Activated T-helper 2 cell treated with anti-CD3 and anti-CD28 coated beads, Interferon-gamma antibody, Interleukin-2, Interleukin-4, amounts not matched to agents 10 μg/mL and 5 μg/mL and 100 μg/mL, durations not matched to agents 14 hours and 24 hours and 36 hours (primary cell): ENCODE measurements around the gene GCC1. TPM values are rescaled to one million over a fixed set of nuclear protein-coding genes. Genes with fewer than 3 reads are reported as not detected.
"Not testable (repeated sequence)": the region's sequence is repeated elsewhere in the genome, so short reads cannot be mapped to it uniquely, and the experiment has no call there.

ENCODE experiments used
- DNase-seq: peaks from one replicate; pipeline ENCODE4 v3.0.0; 2021; ENCODE audit warnings: low spot score
- H3K27ac Mint-ChIP-seq: one replicate; pipeline ENCODE4 v1.8.0; 2021; ENCODE audit warnings: mixed read lengths
- H3K27me3 Mint-ChIP-seq: one replicate; pipeline ENCODE4 v1.8.0; 2021; ENCODE audit warnings: low read depth, mixed read lengths
- H3K36me3 Mint-ChIP-seq: one replicate; pipeline ENCODE4 v1.8.0; 2021; ENCODE audit warnings: low read depth, mixed read lengths
- H3K4me1 Mint-ChIP-seq: one replicate; pipeline ENCODE4 v1.8.0; 2021; ENCODE audit warnings: low read depth, mixed read lengths
- H3K4me3 Mint-ChIP-seq: one replicate; pipeline ENCODE4 v1.8.0; 2021; ENCODE audit warnings: low read depth, mild to moderate bottlenecking, moderate library complexity, mixed read lengths
- H3K9me3 Mint-ChIP-seq: one replicate; pipeline ENCODE4 v1.8.0; 2021; ENCODE audit warnings: mixed read lengths
- intact Hi-C: fragments of 100-400 bp; cut with micrococcal nuclease; formaldehyde crosslinking; loops from one replicate; pipeline ENCODE4 v1.15.1; 2023
- total RNA-seq: library from RNA; stranded (reverse); gene quantifications from 2 replicates; pipeline ENCODE4 v1.2.3, GENCODE V29; 2022

The GCC1 gene
- total RNA-seq, 1 donor from 2014 or later: 15.1 TPM

DNA sequence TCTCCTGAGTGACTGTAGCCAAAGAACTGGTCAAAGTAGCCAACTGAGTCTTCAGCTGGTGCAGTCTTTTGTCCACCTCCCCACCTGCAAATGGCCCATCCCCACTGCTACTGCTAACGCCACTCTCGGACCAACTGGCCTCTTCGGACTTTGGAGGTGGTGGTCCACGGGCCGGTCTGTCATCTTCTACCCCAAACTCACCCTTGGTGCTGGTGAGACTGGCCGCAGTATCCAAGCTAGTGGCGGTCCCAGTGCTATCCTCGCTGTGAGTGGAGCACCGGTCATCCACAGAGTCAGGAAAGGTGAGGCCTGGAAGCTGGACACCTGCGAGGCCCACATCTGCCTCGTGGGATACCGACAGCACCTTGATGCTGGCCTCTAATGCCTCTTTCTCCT lies 750 bp downstream of the GCC1 start:
- Mint-ChIP-seq H3K27me3 (no peaks in the 10 kb centered on the region), H3K27ac (peak overlapping the region; percentile 87), H3K9me3 (no peaks in the 10 kb centered on the region), H3K36me3 (peaks cover 33% of the 10 kb centered on the region), H3K4me1 (peaks cover 45% of the 10 kb centered on the region), H3K4me3 (peak overlapping the region; percentile 92)
- intact Hi-C loops: loop anchor here (1.0 to 5.0 kb wide), 2 partner anchors 67 to 192 kb away; partner anchors contain the start of gene ZNF800
- no peak for DNase-seq

DNA sequence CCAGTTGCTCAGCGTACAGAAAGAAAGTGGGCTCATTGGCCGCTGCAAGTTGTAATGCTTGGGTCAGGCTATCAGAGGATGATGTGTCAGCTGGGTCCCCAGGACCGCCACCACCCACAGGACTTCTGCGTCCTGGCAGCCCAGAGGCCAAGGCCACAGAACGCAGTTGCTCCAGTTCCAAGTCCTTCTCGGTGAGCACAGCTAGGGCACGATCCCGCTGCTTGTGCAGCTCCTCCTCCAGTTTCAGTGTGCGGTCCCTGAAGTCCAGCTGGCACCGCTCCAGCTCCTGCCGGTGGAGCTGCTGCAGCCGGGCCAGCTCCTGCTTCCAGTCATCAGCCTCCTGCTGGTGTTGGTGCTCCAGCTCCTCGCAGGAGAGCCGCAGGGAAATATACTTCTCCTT lies 3.0 kb downstream of the GCC1 start:
- intact Hi-C loops: no loop called here
- Mint-ChIP-seq H3K27me3 (no peaks in the 10 kb centered on the region), H3K9me3 (no peaks in the 10 kb centered on the region), H3K4me3 (no peak overlapping the region), H3K27ac (no peak overlapping the region), H3K4me1 (peaks cover 39% of the 10 kb centered on the region), H3K36me3 (peaks cover 47% of the 10 kb centered on the region)
- no peak for DNase-seq

DNA sequence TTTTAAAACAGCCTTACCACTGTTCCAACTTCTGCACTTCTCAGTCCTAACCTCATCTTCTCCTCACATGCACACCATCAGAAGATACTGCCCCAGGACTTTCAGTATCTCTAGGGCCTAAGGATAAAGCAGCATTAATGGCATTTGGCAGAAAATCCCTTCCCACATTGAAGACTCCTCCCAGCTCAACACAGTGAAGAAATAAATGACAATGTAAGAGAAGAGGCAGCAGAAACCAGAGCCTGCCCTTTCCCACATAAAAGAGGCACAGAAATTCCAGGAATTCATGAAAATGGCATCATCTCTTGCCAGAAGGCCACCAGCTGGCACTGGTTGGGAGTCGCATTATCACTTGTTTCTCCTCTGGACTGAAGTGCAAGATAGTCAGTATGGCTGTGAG lies 3.7 kb downstream of the GCC1 start:
- no peak for DNase-seq
- H3K9me3 Mint-ChIP-seq: no peaks in the 10 kb centered on the region
- peaks cover 38% of the 10 kb centered on the region for H3K4me1 Mint-ChIP-seq
- peaks cover 47% of the 10 kb centered on the region for H3K36me3 Mint-ChIP-seq
- no peak overlapping the region for H3K27ac Mint-ChIP-seq
- H3K27me3 Mint-ChIP-seq: no peaks in the 10 kb centered on the region
- H3K4me3 Mint-ChIP-seq: no peak overlapping the region
- intact Hi-C loops: no loop called here

DNA sequence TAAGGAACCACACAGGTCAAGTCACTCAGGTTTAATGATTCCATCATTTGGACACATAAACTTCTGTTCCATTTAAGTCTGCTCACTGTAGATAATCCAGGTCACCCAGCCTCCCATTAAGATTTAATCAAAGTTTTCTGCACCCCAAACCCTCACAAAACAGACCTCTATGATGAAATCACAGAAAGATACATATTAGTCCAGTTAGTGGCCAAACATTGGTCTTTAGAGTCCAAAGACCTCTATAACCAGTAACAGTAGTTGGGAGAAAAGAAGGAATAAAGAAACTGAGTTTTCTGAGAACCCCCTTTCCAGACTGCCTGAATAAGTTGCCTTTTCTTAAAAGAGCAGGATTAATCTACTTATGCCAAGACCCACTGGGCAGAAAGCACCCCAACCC lies 4.8 kb downstream of the GCC1 start:
- no peak for DNase-seq
- Mint-ChIP-seq H3K27me3 (no peaks in the 10 kb centered on the region), H3K36me3 (peaks cover 47% of the 10 kb centered on the region), H3K9me3 (no peaks in the 10 kb centered on the region), H3K4me3 (no peak overlapping the region), H3K4me1 (peaks cover 29% of the 10 kb centered on the region), H3K27ac (no peak overlapping the region)
- intact Hi-C loops: no loop called here

DNA sequence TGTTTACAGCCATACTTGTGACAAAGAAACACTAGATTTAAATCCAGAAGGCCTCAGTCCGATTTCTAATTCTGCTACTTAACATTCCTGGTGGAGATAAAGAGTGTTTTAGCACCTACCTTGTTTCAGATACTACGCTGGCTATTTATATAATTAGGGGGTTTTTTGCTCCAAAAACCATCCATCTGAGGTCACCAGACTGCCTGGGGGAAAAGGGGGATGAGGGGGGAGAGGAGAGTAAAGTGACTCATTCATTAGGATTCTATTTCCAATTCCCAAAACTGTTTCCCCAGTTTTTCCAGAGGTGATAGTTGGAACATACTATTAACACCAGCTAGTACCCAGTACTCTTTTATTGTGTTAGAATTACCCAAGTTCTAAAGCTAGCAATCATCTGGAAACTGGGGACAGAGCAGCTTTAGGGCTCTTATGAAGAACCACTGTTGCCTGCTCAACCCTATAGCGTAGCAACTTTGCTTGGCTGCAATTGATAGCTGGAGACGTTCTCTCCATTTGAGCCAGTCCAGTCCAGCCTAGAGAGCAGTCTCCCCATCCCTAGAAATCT lies 6.6 kb downstream of the GCC1 start:
- DNase-seq: no peak
- H3K27me3 Mint-ChIP-seq: no peaks in the 10 kb centered on the region
- no peak overlapping the region for H3K27ac Mint-ChIP-seq
- intact Hi-C loops: no loop called here
- H3K4me1 Mint-ChIP-seq: peaks cover 18% of the 10 kb centered on the region
- H3K36me3 Mint-ChIP-seq: peaks cover 45% of the 10 kb centered on the region
- H3K4me3 Mint-ChIP-seq: no peak overlapping the region
- H3K9me3 Mint-ChIP-seq: no peaks in the 10 kb centered on the region

DNA sequence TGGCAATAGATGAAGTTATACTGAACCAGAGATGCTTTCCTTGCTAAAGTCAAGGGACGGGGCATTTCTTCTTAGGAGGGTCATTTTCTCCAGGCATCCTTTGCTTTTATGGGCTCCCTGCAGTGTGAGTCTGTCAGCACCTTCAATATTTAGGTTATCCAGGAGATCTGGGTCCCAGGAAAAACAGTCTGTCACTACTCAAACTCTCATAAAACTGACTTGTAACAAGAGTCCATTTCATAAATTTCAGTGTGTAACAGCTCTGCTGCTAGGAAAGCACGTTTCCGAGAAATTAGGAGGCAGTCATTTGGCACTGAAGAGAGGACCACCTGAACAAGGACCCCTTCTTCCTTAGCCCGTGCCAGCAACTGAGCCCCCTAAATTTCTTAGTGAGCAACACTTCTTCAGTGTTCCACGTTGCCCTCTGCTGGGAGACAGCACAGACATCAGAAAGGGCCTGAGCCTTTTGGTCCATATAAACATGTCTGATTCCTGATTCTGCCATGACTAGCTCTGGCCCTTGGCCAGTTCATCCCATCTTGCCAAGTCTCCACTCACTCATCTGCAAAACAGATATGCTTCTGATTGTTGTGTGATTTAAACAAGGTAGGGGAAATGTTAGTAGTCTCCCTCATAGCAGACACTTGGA lies 7.2 kb downstream of the GCC1 start:
- DNase-seq: no peak
- Mint-ChIP-seq H3K27me3 (no peaks in the 10 kb centered on the region), H3K9me3 (no peaks in the 10 kb centered on the region), H3K4me1 (peaks cover 13% of the 10 kb centered on the region), H3K4me3 (no peak overlapping the region), H3K36me3 (peaks cover 40% of the 10 kb centered on the region), H3K27ac (no peak overlapping the region)
- intact Hi-C loops: no loop called here

DNA sequence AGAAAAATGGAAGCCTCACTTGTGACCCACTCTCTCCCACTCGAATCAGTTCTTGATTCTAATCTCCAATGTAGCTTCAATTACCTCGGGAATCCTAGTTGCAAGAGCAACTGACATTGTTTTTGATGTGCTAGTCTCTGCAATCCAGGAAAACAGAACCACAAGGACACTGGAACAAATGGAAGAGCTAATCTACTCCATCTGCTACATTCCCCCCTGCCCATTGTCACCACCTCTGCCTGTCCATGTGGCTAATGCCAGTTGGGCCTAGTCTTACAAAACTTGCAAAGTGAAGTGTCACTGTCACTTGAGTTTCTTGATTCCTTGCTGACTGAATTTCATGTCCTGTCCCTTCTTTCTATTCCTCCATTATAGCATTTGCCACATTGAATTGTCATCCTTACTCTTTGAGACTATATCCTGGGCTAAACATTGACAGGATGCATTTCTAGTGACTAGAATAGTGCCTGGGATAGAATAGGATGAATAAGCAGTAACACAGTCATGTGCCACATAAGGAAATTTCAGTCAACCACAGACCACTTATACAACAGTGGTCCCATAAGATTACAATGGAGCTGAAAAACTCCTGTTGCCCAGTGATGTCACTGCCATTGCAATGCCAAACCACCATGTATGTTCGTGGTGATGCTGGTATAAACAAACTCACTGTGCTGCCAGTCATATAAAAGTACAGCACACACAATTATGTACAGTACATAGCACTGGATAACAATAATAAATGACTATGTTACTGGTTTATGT lies 13.5 kb downstream of the GCC1 start:
- no peaks in the 10 kb centered on the region for H3K36me3 Mint-ChIP-seq
- no peaks in the 10 kb centered on the region for H3K27me3 Mint-ChIP-seq
- no peak overlapping the region for H3K4me3 Mint-ChIP-seq
- DNase-seq: no peak
- no peak overlapping the region for H3K27ac Mint-ChIP-seq
- H3K9me3 Mint-ChIP-seq: no peaks in the 10 kb centered on the region
- intact Hi-C loops: no loop called here
- no peaks in the 10 kb centered on the region for H3K4me1 Mint-ChIP-seq

DNA sequence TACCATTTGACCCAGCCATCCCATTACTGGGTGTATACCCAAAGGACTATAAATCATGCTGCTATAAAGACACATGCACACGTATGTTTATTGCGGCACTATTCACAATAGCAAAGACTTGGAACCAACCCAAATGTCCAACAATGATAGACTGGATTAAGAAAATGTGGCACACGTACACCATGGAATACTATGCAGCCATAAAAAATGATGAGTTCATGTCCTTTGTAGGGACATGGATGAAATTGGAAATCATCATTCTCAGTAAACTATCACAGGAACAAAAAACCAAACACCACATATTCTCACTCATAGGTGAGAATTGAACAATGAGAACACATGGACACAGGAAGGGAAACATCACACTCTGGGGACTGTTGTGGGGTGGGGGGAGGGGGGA lies 17.4 kb downstream of the GCC1 start:
- H3K27ac Mint-ChIP-seq, H3K4me3 Mint-ChIP-seq, H3K27me3 Mint-ChIP-seq, DNase-seq, H3K9me3 Mint-ChIP-seq, H3K4me1 Mint-ChIP-seq, intact Hi-C loops, H3K36me3 Mint-ChIP-seq: not testable (repeated sequence)

DNA sequence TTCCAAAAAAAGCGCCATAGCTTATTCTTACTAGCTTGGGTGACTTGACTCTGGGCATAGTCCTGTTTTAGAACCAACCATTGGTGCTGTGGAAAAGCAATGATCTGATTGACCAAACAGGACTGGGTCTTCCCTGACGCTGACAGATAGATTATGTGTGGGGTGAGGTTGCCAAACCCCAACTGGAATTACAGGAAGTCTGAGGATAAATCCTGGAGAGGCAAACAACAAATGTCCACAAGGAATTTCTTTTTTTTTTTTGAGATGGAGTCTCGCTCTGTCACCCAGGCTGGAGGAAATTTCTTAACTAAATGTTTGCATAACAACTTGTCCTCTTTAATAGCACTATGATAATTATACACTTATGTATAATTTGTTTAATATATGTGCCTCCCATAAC lies 19.2 kb downstream of the GCC1 start:
- no peak overlapping the region for H3K27ac Mint-ChIP-seq
- no peak for DNase-seq
- no peaks in the 10 kb centered on the region for H3K27me3 Mint-ChIP-seq
- H3K9me3 Mint-ChIP-seq: no peaks in the 10 kb centered on the region
- H3K4me1 Mint-ChIP-seq: no peaks in the 10 kb centered on the region
- intact Hi-C loops: no loop called here
- no peak overlapping the region for H3K4me3 Mint-ChIP-seq
- no peaks in the 10 kb centered on the region for H3K36me3 Mint-ChIP-seq

DNA sequence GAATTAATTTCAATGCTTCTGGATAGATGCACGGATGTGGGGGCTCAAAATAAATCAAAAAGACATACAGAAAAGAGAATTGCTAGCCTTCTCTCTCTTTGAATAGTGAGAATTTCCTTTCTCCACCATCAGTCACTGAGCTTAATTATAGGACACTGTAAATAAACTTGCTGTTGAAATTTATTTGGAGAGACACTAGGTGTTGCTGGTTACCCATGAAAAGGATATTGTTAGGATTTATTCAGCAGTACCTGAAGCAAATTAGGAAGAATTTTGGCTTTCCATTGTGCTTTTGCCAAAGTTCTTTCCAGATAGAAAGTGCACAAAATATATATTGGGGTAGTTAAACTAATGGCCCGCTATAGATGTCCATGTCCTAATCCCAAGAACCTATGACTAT lies 27.6 kb downstream of the GCC1 start:
- Mint-ChIP-seq H3K36me3 (no peaks in the 10 kb centered on the region), H3K27ac (no peak overlapping the region), H3K27me3 (peaks cover 5% of the 10 kb centered on the region), H3K4me1 (no peaks in the 10 kb centered on the region), H3K4me3 (no peak overlapping the region), H3K9me3 (no peaks in the 10 kb centered on the region)
- DNase-seq: no peak
- intact Hi-C loops: no loop called here

DNA sequence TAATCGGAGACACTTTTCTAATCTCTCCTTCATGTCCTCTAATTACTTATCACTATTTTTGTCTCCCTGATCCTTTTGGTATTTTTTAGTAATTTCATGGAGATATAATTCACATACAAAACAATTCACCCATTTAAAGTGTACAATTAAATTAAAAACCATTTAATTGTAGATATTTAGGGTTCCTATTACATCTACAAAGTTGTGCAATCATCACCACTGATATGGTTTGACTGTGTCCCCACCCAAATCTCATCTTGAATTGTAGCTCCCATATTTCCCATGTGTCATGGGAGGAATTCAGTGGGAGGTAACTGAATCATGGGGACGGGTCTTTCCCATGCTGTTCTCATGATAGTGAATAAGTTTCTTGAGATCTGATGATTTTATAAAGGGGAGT lies 29.0 kb downstream of the GCC1 start:
- Mint-ChIP-seq H3K4me3 (no peak overlapping the region), H3K27ac (no peak overlapping the region), H3K4me1 (no peaks in the 10 kb centered on the region), H3K36me3 (no peaks in the 10 kb centered on the region), H3K27me3 (peaks cover 5% of the 10 kb centered on the region), H3K9me3 (no peaks in the 10 kb centered on the region)
- DNase-seq: no peak
- intact Hi-C loops: no loop called here

DNA sequence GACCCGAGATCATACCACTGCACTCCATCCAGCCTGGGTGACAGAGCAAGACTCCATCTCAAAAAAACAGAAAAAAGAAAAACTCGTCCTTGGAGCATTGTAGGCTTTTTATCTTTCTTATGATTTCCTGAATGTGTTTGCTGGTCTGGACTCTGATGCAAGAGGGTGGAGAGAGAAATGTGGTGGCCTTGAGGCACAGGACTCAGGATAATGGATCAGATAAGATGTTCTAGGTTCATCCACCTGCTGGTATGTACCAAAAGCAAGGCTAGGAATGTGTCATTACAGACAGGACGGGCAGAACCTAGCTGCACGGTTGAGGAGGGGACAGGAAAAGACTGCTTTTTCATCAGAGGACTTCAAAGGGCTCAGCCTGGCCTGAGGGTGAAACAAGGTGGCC lies 33.5 kb downstream of the GCC1 start:
- H3K27ac Mint-ChIP-seq: no peak overlapping the region
- peaks cover 9% of the 10 kb centered on the region for H3K27me3 Mint-ChIP-seq
- no peaks in the 10 kb centered on the region for H3K4me1 Mint-ChIP-seq
- DNase-seq: no peak
- intact Hi-C loops: no loop called here
- H3K36me3 Mint-ChIP-seq: no peaks in the 10 kb centered on the region
- H3K9me3 Mint-ChIP-seq: peaks cover 1% of the 10 kb centered on the region
- no peak overlapping the region for H3K4me3 Mint-ChIP-seq

DNA sequence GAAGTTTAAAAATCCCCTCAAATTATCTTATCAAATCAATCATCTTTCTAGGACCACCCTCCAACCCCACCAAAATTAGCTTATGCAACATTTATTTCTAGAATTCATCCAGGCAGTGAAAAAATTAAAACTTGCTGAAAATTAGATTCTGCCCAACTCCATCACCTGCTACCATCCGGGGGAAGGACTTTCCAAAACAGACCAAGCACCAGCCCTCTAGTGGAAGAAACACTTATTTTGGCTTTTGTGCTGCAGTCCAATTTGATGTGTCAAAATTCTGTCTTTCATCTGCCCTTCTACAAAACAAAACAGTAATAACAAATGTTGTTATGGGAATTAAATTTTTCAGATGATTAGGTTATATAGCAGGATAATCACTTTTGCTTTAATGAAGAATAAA lies 35.1 kb downstream of the GCC1 start:
- H3K36me3 Mint-ChIP-seq: no peaks in the 10 kb centered on the region
- H3K4me1 Mint-ChIP-seq: no peaks in the 10 kb centered on the region
- peaks cover 6% of the 10 kb centered on the region for H3K27me3 Mint-ChIP-seq
- peaks cover 6% of the 10 kb centered on the region for H3K9me3 Mint-ChIP-seq
- no peak overlapping the region for H3K27ac Mint-ChIP-seq
- intact Hi-C loops: no loop called here
- H3K4me3 Mint-ChIP-seq: no peak overlapping the region
- no peak for DNase-seq
